GM06990 (cell line): ENCODE results near the gene TBC1D9.

Experiments used
- DNase-seq: peaks from one replicate; pipeline ENCODE4 v3.0.0-alpha.2; 2011; ENCODE audit not compliant: insufficient read length; ENCODE audit errors: extremely low read depth
- H3K27me3 ChIP-seq: replicated peaks from 2 replicates; pipeline ENCODE4 v1.6.0; 2011; ENCODE audit warnings: low read length; ENCODE audit not compliant: control insufficient read depth, insufficient read depth
- H3K36me3 ChIP-seq: 2 replicates; pipeline ENCODE4 v1.5.1; 2011; ENCODE audit warnings: low read length; ENCODE audit not compliant: control insufficient read depth, insufficient read depth
- H3K4me3 ChIP-seq: replicated peaks from 2 replicates; pipeline ENCODE4 v1.5.1; 2011; ENCODE audit warnings: low read depth, mild to moderate bottlenecking, control low read depth, low read length
- CTCF ChIP-seq: IDR thresholded peaks from 2 replicates; pipeline ENCODE4 v1.5.1; 2011; ENCODE audit warnings: low read length, control low read depth, mild to moderate bottlenecking, inconsistent platforms; ENCODE audit not compliant: insufficient read depth, poor library complexity, severe bottlenecking

The TBC1D9 gene

GRCh38 chr4:140735779-140736391 lies 20.3 kb downstream of the TBC1D9 start:
- H3K27me3 ChIP-seq, result no peaks in the 10 kb centered on the region
- DNase-seq, result no peak
- no peak for TF ChIP-seq CTCF
- no peak overlapping the region for H3K4me3 ChIP-seq
- H3K36me3 ChIP-seq, result no peaks in the 10 kb centered on the region

GRCh38 chr4:140735317-140735716 lies 20.9 kb downstream of the TBC1D9 start:
- Histone ChIP-seq H3K4me3 (no peak overlapping the region), H3K27me3 (no peaks in the 10 kb centered on the region), H3K36me3 (no peaks in the 10 kb centered on the region)
- no peak for DNase-seq
- TF ChIP-seq CTCF, result no peak

GRCh38 chr4:140732780-140733179 lies 23.4 kb downstream of the TBC1D9 start:
- DNase-seq, result no peak
- no peak for TF ChIP-seq CTCF
- Histone ChIP-seq H3K4me3 (no peak overlapping the region), H3K27me3 (no peaks in the 10 kb centered on the region), H3K36me3 (no peaks in the 10 kb centered on the region)

GRCh38 chr4:140729344-140730049 lies 26.7 kb downstream of the TBC1D9 start:
- Histone ChIP-seq H3K27me3 (no peaks in the 10 kb centered on the region), H3K4me3 (no peak overlapping the region), H3K36me3 (no peaks in the 10 kb centered on the region)
- DNase-seq, result no peak
- TF ChIP-seq CTCF, result no peak

GRCh38 chr4:140726776-140727500 lies 29.2 kb downstream of the TBC1D9 start:
- H3K4me3 ChIP-seq, result no peak overlapping the region
- H3K27me3 ChIP-seq, result no peaks in the 10 kb centered on the region
- DNase-seq, result no peak
- no peaks in the 10 kb centered on the region for H3K36me3 ChIP-seq
- TF ChIP-seq CTCF, result no peak
